ENCODE data around the gene GAMT.

- TF ChIP-seq CTCF (conservative IDR thresholded peaks at IDR 0.05) = no peak
- no peak for TF ChIP-seq EZH2 (IDR thresholded peaks at IDR 0.05; ENCODE audit: low read depth)
Measured at GRCh38 chr19:1424192-1424955, 23.0 kb upstream of the GAMT start.

Data from PC-9 (cell line).